ENCODE results near the gene EFS.
A peak's percentile ranks its signal among the peaks of the same experiment; 100 is the strongest.
"Not testable (repeated sequence)": the region's sequence is repeated elsewhere in the genome, so short reads cannot be mapped to it uniquely, and the experiment has no call there.

EFS gene

GRCh38 chr14:23399136-23399535, 34.2 kb upstream of the EFS start:
- DNase-seq (ENCODE audit: low spot score) = no peak

- no peak for DNase-seq (ENCODE audit: low spot score)
Measured at GRCh38 chr14:23398348-23398747, 33.4 kb upstream of the EFS start.

- no peak for DNase-seq (ENCODE audit: low spot score)
Measured at GRCh38 chr14:23396781-23397407, 31.9 kb upstream of the EFS start.

- DNase-seq (ENCODE audit: low spot score) = no peak
Measured at GRCh38 chr14:23396126-23396525, 31.2 kb upstream of the EFS start.

GRCh38 chr14:23392613-23393012, 27.6 kb upstream of the EFS start:
- no peak for DNase-seq (ENCODE audit: low spot score)

GRCh38 chr14:23389871-23390270, 24.9 kb upstream of the EFS start:
- not testable (repeated sequence) for DNase-seq (ENCODE audit: low spot score)

- no peak for DNase-seq (ENCODE audit: low spot score)
Measured at GRCh38 chr14:23389396-23389795, 24.4 kb upstream of the EFS start.

- no peak for DNase-seq (ENCODE audit: low spot score)
Measured at GRCh38 chr14:23388996-23389395, 24.0 kb upstream of the EFS start.

- no peak for DNase-seq (ENCODE audit: low spot score)
Measured at GRCh38 chr14:23387916-23388882, 23.2 kb upstream of the EFS start.

GRCh38 chr14:23386999-23387398, 22.0 kb upstream of the EFS start:
- no peak for DNase-seq (ENCODE audit: low spot score)

- DNase-seq (ENCODE audit: low spot score) = not testable (repeated sequence)
Measured at GRCh38 chr14:23386266-23386657, 21.3 kb upstream of the EFS start.

GRCh38 chr14:23385642-23386265, 20.8 kb upstream of the EFS start:
- no peak for DNase-seq (ENCODE audit: low spot score)

- no peak for DNase-seq (ENCODE audit: low spot score)
Measured at GRCh38 chr14:23385244-23385641, 20.3 kb upstream of the EFS start.

GRCh38 chr14:23384364-23385080, 19.6 kb upstream of the EFS start:
- no peak for DNase-seq (ENCODE audit: low spot score)

GRCh38 chr14:23382731-23383440, 17.9 kb upstream of the EFS start:
- DNase-seq (ENCODE audit: low spot score) = no peak

- no peak for DNase-seq (ENCODE audit: low spot score)
Measured at GRCh38 chr14:23382276-23382675, 17.3 kb upstream of the EFS start.

- DNase-seq (ENCODE audit: low spot score) = no peak
Measured at GRCh38 chr14:23381871-23382270, 16.9 kb upstream of the EFS start.

- no peak for DNase-seq (ENCODE audit: low spot score)
Measured at GRCh38 chr14:23380976-23381375, 16.0 kb upstream of the EFS start.

GRCh38 chr14:23380197-23380914, 15.4 kb upstream of the EFS start:
- no peak for DNase-seq (ENCODE audit: low spot score)

- DNase-seq (ENCODE audit: low spot score) = peak; percentile 75
Measured at GRCh38 chr14:23379366-23380196, 14.6 kb upstream of the EFS start.

Measured in AG08396 (cell line).